Measurements from ENCODE around the gene SCAMP3. TPM values are rescaled to one million over a fixed set of nuclear protein-coding genes. Genes with fewer than 3 reads are reported as not detected.
A peak's percentile ranks its signal among the peaks of the same experiment; 100 is the strongest.
"Not testable (repeated sequence)": the region's sequence is repeated elsewhere in the genome, so short reads cannot be mapped to it uniquely, and the experiment has no call there.

Gene SCAMP3
- total and polyA plus RNA-seq, 10 of the 15 experiments (the other 5 are each of a cell fraction or from before 2014, with no cell fraction given): 17.2 to 133 (median 87.3) TPM

GRCh38 chr1:155211381-155212050, 50.6 kb downstream of the SCAMP3 start:
- SMC1A ChIA-PET (ENCODE audit: uncharacterized antibody, unreplicated experiment); BruUV-seq (replicated peaks); H4K20me1 ChIP-seq (ENCODE audit: control insufficient read depth, insufficient read depth); H3K4me3 ChIP-seq; H3K27ac ChIP-seq (ENCODE audit: control insufficient read depth, insufficient read depth); H3K9ac ChIP-seq (ENCODE audit: control insufficient read depth, insufficient read depth, low read length); DNase-seq (ENCODE audit: low read depth, low spot score); ATAC-seq; H3K9me3 ChIP-seq (replicated peaks; ENCODE audit: control insufficient read depth, insufficient read depth, low read length); H3K4me2 ChIP-seq (ENCODE audit: control insufficient read depth, insufficient read depth); POLR2A ChIA-PET; H3K27me3 ChIP-seq (replicated peaks in 1 of 2; ENCODE audit: control insufficient read depth in 2 of 2, insufficient read depth in 2 of 2, low read length in 1 of 2); intact Hi-C loops (cut with micrococcal nuclease; ENCODE audit: unreplicated experiment); H2AFZ ChIP-seq (ENCODE audit: control insufficient read depth, low read depth, low read length); H3K36me3 ChIP-seq (ENCODE audit: control insufficient read depth in 2 of 2, insufficient read depth in 2 of 2, low read length in 1 of 2); FAIRE-seq; in situ Hi-C loops (cut with MboI); RAD21 ChIA-PET (ENCODE audit: unreplicated experiment); H3K79me2 ChIP-seq (ENCODE audit: control insufficient read depth, insufficient read depth, low read length): not testable (repeated sequence)
- WGBS (ENCODE audit: insufficient coverage, insufficient replicate concordance, low lambda C conversion rate, missing lambda C conversion rate): 91% methylated on average over 13 of the region's 13 CpGs
- H3K4me1 ChIP-seq (ENCODE audit: control insufficient read depth, insufficient read depth, low read length): peaks cover 19% of the 10 kb centered on the region
- CTCF ChIA-PET: interaction anchor here (1.4 kb wide), 1 partner anchor 14 kb away, joined by 5 read pairs; no protein-coding TSS in a partner anchor

- in situ Hi-C loops (cut with MboI) (no loop called here), intact Hi-C loops (cut with micrococcal nuclease; ENCODE audit: unreplicated experiment) (no loop called here)
- no TSS peak for BruUV-seq (replicated peaks)
- POLR2A ChIA-PET: interaction anchor here (5.1 kb wide), 1 partner anchor 15 kb away, joined by 84 read pairs; no protein-coding TSS in a partner anchor
- TF ChIP-seq YY1 (IDR thresholded peaks at IDR 0.05; ENCODE audit: low read depth, low read length) (no peak), SPI1 (IDR thresholded peaks at IDR 0.05; ENCODE audit: borderline replicate concordance, insufficient read depth, low read depth, low read length) (peak; percentile 50; the same call in 1 of the 2 replicates)
- Histone ChIP-seq H3K9me3 (replicated peaks; ENCODE audit: control insufficient read depth, insufficient read depth, low read length) (no peaks in the 10 kb centered on the region), H3K9ac (ENCODE audit: control insufficient read depth, insufficient read depth, low read length) (no peak overlapping the region), H3K4me2 (ENCODE audit: control insufficient read depth, insufficient read depth) (peak overlapping the region; percentile 99), H3K4me3 (no peak overlapping the region), H3K79me2 (ENCODE audit: control insufficient read depth, insufficient read depth, low read length) (peaks cover 10% of the 10 kb centered on the region), H3K36me3 (ENCODE audit: control insufficient read depth in 2 of 2, insufficient read depth in 2 of 2, low read length in 1 of 2) (no peaks in the 10 kb centered on the region; a peak in 2 of 4 replicates), H3K4me1 (ENCODE audit: control insufficient read depth, insufficient read depth, low read length) (peaks cover 19% of the 10 kb centered on the region), H4K20me1 (ENCODE audit: control insufficient read depth, insufficient read depth) (no peaks in the 10 kb centered on the region), H3K27me3 (replicated peaks in 1 of 2; ENCODE audit: control insufficient read depth in 2 of 2, insufficient read depth in 2 of 2, low read length in 1 of 2) (no peaks in the 10 kb centered on the region), H3K27ac (ENCODE audit: control insufficient read depth, insufficient read depth) (no peak overlapping the region), H2AFZ (ENCODE audit: control insufficient read depth, low read depth, low read length) (no peak overlapping the region)
- CTCF ChIA-PET: interaction anchor here (1.2 to 5.7 kb wide), 5 partner anchors 15 to 38 kb away, joined by 3 to 154 read pairs (median 8); partner anchors contain the start of gene KRTCAP2
- ATAC-seq (no peak), DNase-seq (ENCODE audit: low read depth, low spot score) (no peak), FAIRE-seq (no peak)
- RAD21 ChIA-PET (ENCODE audit: unreplicated experiment): interaction anchor here (4.0 kb wide), 1 partner anchor 15 kb away, joined by 85 read pairs; no protein-coding TSS in a partner anchor
- WGBS (ENCODE audit: insufficient coverage, insufficient replicate concordance, low lambda C conversion rate, missing lambda C conversion rate): 91% methylated on average over 4 of the region's 4 CpGs
- SMC1A ChIA-PET (ENCODE audit: uncharacterized antibody, unreplicated experiment): interaction anchor here (1.0 to 4.0 kb wide), 2 partner anchors 15 to 38 kb away, joined by 3 to 89 read pairs; partner anchors contain the start of gene KRTCAP2
Measured at GRCh38 chr1:155210314-155211104, 51.7 kb downstream of the SCAMP3 start.

All from GM12878 (cell line).